Urothelium cell line (cell line): ENCODE measurements around the gene TMEM98.
"Not testable (repeated sequence)": the region's sequence is repeated elsewhere in the genome, so short reads cannot be mapped to it uniquely, and the experiment has no call there.

Experiments used
- DNase-seq: peaks from one replicate; pipeline ENCODE4 v3.0.0; 2011; ENCODE audit warnings: low spot score, mixed read lengths
- FAIRE-seq: peaks from 2 replicates; lab custom pipeline; 2011; peaks lifted over from hg19 to GRCh38; lab: Jason Lieb, UNC

Gene TMEM98

GRCh38 chr17:32940706-32941390, 12.9 kb downstream of the TMEM98 start:
- no peak for DNase-seq
- no peak for FAIRE-seq

GRCh38 chr17:32941419-32942032, 13.6 kb downstream of the TMEM98 start:
- FAIRE-seq, result no peak

DNA sequence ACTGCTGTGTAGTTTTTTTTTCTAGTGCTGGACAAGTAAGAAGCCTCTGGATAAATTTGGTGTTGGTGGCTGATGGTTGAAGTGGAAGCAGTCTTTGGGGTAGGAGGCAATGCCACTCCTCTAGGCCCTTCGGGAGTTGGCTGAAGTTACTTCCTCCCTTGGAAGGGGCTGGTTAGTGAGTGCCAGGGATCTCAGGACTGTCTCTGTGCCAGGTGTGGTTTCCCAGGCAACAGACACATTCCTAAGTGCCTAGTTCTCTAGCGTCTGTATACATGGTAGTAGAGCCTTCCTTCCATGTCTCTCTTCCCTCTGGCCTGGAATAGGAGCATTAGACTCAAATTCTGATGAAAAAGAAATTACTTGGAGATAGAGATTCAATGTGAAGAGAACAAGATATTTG, 15.3 kb downstream of the TMEM98 start:
- DNase-seq (no peak), FAIRE-seq (no peak)

More at GRCh38 chr17:32941419-32942032, 13.6 kb downstream of the TMEM98 start:
- DNase-seq, result no peak

- FAIRE-seq (no peak), DNase-seq (no peak)
These were observed 15.8 kb downstream of the TMEM98 start for GRCh38 chr17:32943647-32944191.

DNA sequence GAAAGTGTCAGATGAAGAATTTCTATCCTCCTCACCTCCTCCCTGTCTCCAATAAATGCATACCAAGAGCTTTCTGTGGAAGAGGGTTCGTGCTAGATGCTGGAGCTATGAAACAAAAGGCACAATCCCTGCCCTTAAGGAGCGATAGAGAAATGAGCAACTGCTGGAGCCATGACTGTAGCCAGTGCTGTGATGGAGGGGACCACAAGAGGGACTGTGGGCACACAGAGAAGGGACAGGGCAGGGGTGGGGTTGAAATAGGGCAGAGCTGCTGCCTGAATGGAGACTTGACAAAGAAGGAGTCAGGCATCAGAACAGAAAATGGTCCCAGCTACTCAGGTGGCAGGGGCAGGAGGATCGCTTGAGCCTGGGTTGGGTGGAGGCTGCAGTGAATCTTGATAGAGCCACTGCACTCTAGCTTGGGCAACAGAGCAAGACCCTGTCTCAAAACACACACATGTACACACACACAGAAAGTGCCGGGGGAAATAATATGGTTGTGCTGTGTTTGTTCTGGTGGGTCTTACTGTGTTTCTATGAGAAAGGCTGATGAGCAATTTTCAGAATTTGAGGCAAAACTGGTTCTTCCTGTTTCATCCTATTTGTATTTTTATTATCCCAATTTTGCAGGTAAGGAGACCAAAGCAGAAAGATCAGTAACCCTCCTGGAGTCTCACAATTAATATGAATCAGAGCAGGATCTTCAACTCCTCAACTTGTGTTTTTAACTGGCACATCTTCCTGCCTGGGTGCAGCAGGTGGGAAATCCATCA, 16.5 kb downstream of the TMEM98 start:
- no peak for FAIRE-seq

DNA sequence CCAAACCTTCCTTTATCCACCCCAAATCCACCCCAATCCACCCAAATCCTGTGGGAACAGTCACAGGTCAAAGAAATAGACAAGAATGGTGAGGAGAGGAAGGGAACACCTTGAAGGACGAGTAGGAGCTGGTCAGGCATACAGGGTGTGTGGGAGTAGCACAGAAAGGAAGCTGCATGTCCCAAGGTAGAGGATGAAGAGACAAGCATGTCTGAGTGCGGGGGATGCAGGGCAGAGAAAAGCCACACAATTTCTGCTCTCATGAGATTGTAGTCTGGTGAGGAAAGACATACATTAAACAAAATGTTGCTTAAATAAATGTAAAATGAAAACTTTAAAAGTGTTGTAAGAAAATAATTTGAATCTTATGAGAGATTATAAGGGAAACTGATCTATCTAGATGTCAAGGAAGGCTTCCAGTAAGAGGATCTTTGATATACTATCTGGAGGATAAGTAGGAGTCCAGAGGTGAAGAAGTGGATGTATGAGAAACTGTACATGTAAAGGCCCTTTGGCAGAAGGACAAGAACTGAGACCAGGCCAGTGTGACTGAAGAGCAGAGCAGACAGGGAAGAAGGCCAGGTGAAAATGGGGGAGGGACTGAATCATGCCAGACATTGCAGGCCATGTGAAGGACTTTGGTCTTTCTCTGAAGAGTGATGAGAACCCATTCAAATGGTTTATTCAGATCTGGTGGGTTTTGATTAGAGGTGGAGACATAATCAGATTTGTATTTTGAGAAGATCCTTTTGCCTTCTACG, 18.6 kb downstream of the TMEM98 start:
- DNase-seq (no peak), FAIRE-seq (no peak)

More for the DNA sequence above, 16.5 kb downstream of the TMEM98 start:
- DNase-seq, result no peak

DNA sequence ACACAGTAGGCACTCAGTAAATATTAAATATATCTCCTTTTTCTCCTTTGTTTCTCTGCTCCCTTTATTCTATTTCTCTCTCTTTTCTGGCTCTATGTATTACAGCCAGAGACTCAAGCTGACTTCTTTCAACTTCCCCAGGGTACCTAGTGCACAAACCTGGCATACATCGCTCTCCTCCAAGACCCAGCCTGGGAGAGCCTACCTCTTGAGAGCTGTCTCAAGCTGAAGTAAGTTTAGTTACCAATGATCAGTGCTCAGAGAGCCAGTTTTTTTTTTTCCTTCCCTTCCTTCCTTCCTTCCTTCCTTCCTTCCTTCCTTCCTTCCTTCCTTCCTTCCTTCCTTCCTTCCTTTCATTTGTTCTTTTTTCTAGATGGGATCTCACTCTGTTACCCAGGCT, 19.8 kb downstream of the TMEM98 start:
- DNase-seq (no peak), FAIRE-seq (no peak)

DNA sequence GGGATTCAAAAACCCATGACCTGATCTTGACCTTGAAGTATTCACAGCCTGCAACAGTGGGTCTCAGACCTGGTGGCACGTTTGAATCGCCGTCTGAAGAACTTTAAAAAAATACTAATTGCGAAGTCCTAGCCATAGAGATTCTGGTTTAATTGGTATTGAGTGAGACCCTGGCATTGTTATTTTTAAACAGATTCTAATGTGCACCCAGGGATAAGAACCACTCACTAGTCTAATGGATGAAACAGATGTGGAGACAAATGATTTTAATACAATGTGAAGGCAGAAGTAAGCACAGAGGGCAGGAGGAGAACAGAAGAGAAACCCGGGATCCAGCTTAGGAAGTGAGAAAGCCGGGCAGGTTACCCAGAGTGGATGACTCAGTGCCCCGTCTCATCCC, 21.2 kb downstream of the TMEM98 start:
- DNase-seq, result no peak
- no peak for FAIRE-seq

GRCh38 chr17:32952491-32952890, 24.5 kb downstream of the TMEM98 start:
- DNase-seq, FAIRE-seq: not testable (repeated sequence)

- FAIRE-seq (no peak), DNase-seq (no peak)
These were observed 25.1 kb downstream of the TMEM98 start for GRCh38 chr17:32953045-32953444.

- no peak for FAIRE-seq
- DNase-seq, result no peak
These were observed 25.9 kb downstream of the TMEM98 start for GRCh38 chr17:32953857-32954256.

- FAIRE-seq (no peak), DNase-seq (no peak)
These were observed 26.5 kb downstream of the TMEM98 start for GRCh38 chr17:32954477-32954876.

- FAIRE-seq (no peak), DNase-seq (no peak)
These were observed 27.2 kb downstream of the TMEM98 start for GRCh38 chr17:32955155-32955554.

DNA sequence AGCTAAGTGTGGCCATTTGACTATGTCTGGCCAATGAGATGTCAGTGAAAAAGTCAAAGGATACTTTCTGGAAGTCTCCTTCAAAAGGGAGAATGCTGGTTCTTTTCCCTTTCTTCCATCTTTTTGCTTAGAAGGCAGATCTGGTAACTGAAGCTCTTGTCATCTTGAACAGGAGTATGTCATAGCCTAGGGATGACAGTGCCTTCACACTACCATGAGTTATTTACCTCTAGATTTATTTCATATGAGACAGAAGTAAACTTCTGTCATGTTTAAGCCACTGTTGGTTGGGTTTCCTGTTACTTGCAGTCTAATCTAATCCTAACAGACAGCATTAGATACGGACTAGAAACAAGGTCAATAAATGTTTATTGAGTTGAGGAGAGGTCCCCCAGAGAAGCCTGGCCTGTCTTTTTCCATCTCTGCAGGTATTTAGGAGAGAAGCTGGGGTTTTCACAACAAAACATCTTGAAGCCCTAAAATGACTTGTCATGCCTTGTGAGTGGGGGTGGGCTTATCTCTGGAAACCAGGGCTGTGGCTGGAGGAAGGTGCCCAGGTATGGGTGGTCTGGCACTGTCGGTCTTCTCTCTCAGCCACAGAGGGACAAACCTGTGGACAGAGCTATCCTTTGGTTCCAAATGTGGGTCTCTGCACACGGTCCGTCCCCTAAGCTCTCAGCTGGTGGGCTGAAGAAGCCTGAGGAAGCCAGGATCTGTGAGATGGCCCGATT, 28.5 kb downstream of the TMEM98 start:
- no peak for FAIRE-seq
- DNase-seq, result no peak

DNA sequence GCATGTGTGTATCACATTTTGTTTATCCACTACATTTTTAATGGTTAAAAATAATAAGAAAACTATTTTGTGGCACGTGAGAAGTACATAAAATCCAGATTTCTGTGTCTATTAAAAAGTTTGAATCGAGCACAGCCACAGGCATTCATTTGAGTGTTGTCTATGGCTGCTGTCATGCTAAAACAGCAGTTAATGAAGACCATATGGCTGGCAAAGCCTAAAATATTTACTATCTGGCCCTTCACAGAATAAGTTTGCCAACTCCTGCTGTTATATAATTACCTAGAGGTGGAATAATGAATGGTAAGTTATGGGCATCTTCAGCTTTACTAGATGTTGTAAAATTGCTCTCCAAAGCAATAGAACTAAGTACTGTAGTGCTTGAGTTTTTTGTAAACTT, 30.5 kb downstream of the TMEM98 start:
- FAIRE-seq (no peak), DNase-seq (no peak)

- no peak for DNase-seq
These were observed 32.9 kb downstream of the TMEM98 start for GRCh38 chr17:32960815-32961214.

GRCh38 chr17:32962320-32962711, 34.4 kb downstream of the TMEM98 start:
- no peak for FAIRE-seq
- DNase-seq, result no peak

More at GRCh38 chr17:32960815-32961214, 32.9 kb downstream of the TMEM98 start:
- no peak for FAIRE-seq

DNA sequence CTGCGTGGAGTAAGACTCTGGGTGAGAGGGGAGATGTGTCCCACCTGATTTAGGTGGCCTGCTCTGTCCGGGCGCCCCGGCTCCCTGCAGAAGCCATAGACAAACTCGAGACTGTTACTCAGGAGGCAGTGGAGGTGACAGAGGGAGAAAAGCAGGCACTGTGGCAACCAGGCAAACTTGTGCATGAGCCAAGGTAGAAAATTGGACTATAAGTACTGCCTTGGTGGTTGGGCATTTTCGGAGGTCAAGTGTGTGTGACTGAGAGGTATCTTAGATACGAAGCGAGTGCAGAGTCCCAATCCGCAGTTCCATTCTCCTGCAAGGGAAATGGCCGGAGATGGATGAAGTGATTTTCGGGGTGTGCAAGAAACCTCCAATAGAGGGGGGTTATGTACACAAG, 36.6 kb downstream of the TMEM98 start:
- FAIRE-seq, result no peak

DNA sequence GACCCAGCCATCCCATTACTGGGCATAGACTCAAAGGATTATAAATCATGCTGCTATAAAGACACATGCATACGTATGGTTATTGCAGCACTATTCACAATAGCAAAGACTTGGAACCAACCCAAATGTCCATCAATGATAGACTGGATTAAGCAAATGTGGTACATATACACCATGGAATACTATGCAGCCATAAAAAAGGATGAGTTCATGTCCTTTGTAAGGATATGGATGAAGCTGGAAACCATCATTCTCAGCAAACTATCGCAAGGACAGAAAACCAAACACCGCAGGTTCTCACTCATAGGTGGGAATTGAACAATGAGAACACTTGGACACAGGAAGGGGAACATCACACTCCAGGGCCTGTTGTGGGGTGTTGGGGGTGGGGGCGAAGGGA, 41.3 kb downstream of the TMEM98 start:
- not testable (repeated sequence) for FAIRE-seq, DNase-seq

More for the DNA sequence above, 36.6 kb downstream of the TMEM98 start:
- no peak for DNase-seq

GRCh38 chr17:32970281-32970680, 42.3 kb downstream of the TMEM98 start:
- no peak for DNase-seq
- no peak for FAIRE-seq
